ENCODE measurements around the gene PHAX.

PHAX gene

GRCh38 chr5:126575644-126576043 is 25.1 kb upstream of the PHAX start:
- no peak for DNase-seq (ENCODE audit: low spot score)
- no peak for TF ChIP-seq CTCF (IDR thresholded peaks at IDR 0.05; ENCODE audit: extremely low read depth, insufficient read depth, missing control alignments)
- in situ Hi-C loops (cut with MboI; ENCODE audit: low pct_unique_long_range_greater_than_20kb, low sequenced_read_pairs, unreplicated experiment): no loop called here

- in situ Hi-C loops (cut with MboI; ENCODE audit: low pct_unique_long_range_greater_than_20kb, low sequenced_read_pairs, unreplicated experiment): no loop called here
- TF ChIP-seq CTCF (IDR thresholded peaks at IDR 0.05; ENCODE audit: extremely low read depth, insufficient read depth, missing control alignments): no peak
- DNase-seq (ENCODE audit: low spot score): no peak
Observed at GRCh38 chr5:126576974-126577373, 23.8 kb upstream of the PHAX start.

GRCh38 chr5:126577415-126577814 is 23.3 kb upstream of the PHAX start:
- no peak for TF ChIP-seq CTCF (IDR thresholded peaks at IDR 0.05; ENCODE audit: extremely low read depth, insufficient read depth, missing control alignments)
- in situ Hi-C loops (cut with MboI; ENCODE audit: low pct_unique_long_range_greater_than_20kb, low sequenced_read_pairs, unreplicated experiment): no loop called here
- DNase-seq (ENCODE audit: low spot score): no peak

- in situ Hi-C loops (cut with MboI; ENCODE audit: low pct_unique_long_range_greater_than_20kb, low sequenced_read_pairs, unreplicated experiment): no loop called here
- DNase-seq (ENCODE audit: low spot score): no peak
- TF ChIP-seq CTCF (IDR thresholded peaks at IDR 0.05; ENCODE audit: extremely low read depth, insufficient read depth, missing control alignments): no peak
Observed at GRCh38 chr5:126579716-126580115, 21.0 kb upstream of the PHAX start.

GRCh38 chr5:126583761-126584160 is 17.0 kb upstream of the PHAX start:
- no peak for DNase-seq (ENCODE audit: low spot score)
- TF ChIP-seq CTCF (IDR thresholded peaks at IDR 0.05; ENCODE audit: extremely low read depth, insufficient read depth, missing control alignments): no peak

GRCh38 chr5:126587551-126588390 is 13.0 kb upstream of the PHAX start:
- in situ Hi-C loops (cut with MboI; ENCODE audit: low pct_unique_long_range_greater_than_20kb, low sequenced_read_pairs, unreplicated experiment): no loop called here
- no peak for TF ChIP-seq CTCF (IDR thresholded peaks at IDR 0.05; ENCODE audit: extremely low read depth, insufficient read depth, missing control alignments)
- no peak for DNase-seq (ENCODE audit: low spot score)

More at GRCh38 chr5:126583761-126584160, 17.0 kb upstream of the PHAX start:
- in situ Hi-C loops (cut with MboI; ENCODE audit: low pct_unique_long_range_greater_than_20kb, low sequenced_read_pairs, unreplicated experiment): no loop called here
